HepG2 (cell line): ENCODE measurements around the gene TPX2. TPM values are rescaled to one million over a fixed set of nuclear protein-coding genes. Genes with fewer than 3 reads are reported as not detected.

ENCODE experiments used
- BRD4 ChIP-seq: sonication (generic); formaldehyde crosslinking; IDR thresholded peaks from 2 replicates; pipeline ENCODE4 v1.4.0; 2020; ENCODE audit warnings: missing genetic modification reagents
- HOXA9 ChIP-seq: sonication (generic); formaldehyde crosslinking; IDR thresholded peaks from 2 replicates; pipeline ENCODE4 v1.8.1; 2022; ENCODE audit warnings: missing genetic modification reagents, mild to moderate bottlenecking, moderate library complexity, borderline replicate concordance
- RBM22 ChIP-seq: fragments of 200-400 bp; formaldehyde crosslinking; optimal IDR thresholded peaks from 2 replicates; pipeline ENCODE3; 2017; ENCODE audit warnings: mild to moderate bottlenecking, low read length, moderate library complexity
- REPIN1 ChIP-seq: sonication (generic); formaldehyde crosslinking; IDR thresholded peaks from 2 replicates; pipeline ENCODE4 v1.8.0; 2022; ENCODE audit warnings: missing genetic modification reagents, low read depth, mild to moderate bottlenecking, borderline replicate concordance
- STAG1 ChIP-seq: sonication (generic); formaldehyde crosslinking; IDR thresholded peaks from 2 replicates; pipeline ENCODE4 v1.4.0; 2020; ENCODE audit warnings: missing genetic modification reagents
- SYNCRIP ChIP-seq: fragments of 200-400 bp; formaldehyde crosslinking; IDR thresholded peaks from 2 replicates; pipeline ENCODE4 v1.6.1; 2018; ENCODE audit warnings: mild to moderate bottlenecking, low read depth, low read length; ENCODE audit not compliant: insufficient read depth
- ZBTB38 ChIP-seq: sonication (generic); formaldehyde crosslinking; IDR thresholded peaks from 2 replicates; pipeline ENCODE4 v1.5.1; 2020; ENCODE audit warnings: mild to moderate bottlenecking, missing genetic modification reagents
- ZNF18 ChIP-seq: sonication (generic); formaldehyde crosslinking; IDR thresholded peaks from 2 replicates; pipeline ENCODE4 v1.8.0; 2022; ENCODE audit warnings: mild to moderate bottlenecking, missing genetic modification reagents; ENCODE audit not compliant: insufficient replicate concordance
- ZNF672 ChIP-seq: sonication (generic); formaldehyde crosslinking; IDR thresholded peaks from 2 replicates; pipeline ENCODE4 v1.8.1; 2022; ENCODE audit warnings: missing genetic modification reagents
- ZNF709 ChIP-seq: sonication (generic); formaldehyde crosslinking; IDR thresholded peaks from 2 replicates; pipeline ENCODE4 v1.5.0; 2020; ENCODE audit warnings: mild to moderate bottlenecking, missing genetic modification reagents
- ZNF749 ChIP-seq: sonication (generic); formaldehyde crosslinking; IDR thresholded peaks from 2 replicates; pipeline ENCODE4 v1.8.0; 2022; ENCODE audit warnings: mild to moderate bottlenecking, missing genetic modification reagents, moderate library complexity, borderline replicate concordance
- ZNF788 ChIP-seq: sonication (generic); formaldehyde crosslinking; IDR thresholded peaks from 2 replicates; pipeline ENCODE4 v1.5.0; 2020; ENCODE audit warnings: mild to moderate bottlenecking, missing genetic modification reagents, borderline replicate concordance
- polyA plus RNA-seq, 8 experiments: library from polyadenylated mRNA; depleted of rRNA in 3 of 8; stranded (reverse) in 7 of 8; unstranded in 1 of 8; fragments of >200 nt; fragmentation: Illumina TruSeq in 4 of 8; extraction: Trizol in 4 of 8; gene quantifications; 2 replicates each; pipeline versions ENCODE4 v1.2.1 to v1.2.3, GENCODE V29; 2011 to 2016; ENCODE audit warnings: low read depth in 4 of 8, missing spikeins in 1 of 8, mixed read lengths in 1 of 8; ENCODE audit not compliant: insufficient read depth in 1 of 8
- total RNA-seq, 5 experiments: library from RNA; depleted of rRNA; stranded (reverse); fragments of >200 nt; fragmentation: Illumina TruSeq; extraction: Trizol; gene quantifications; 2 replicates each; pipeline ENCODE4 v1.2.3, GENCODE V29; 2016; ENCODE audit warnings: low read depth in 1 of 5
- TF ChIP-seq, protein P1 (sequence below): sonication (generic); formaldehyde crosslinking; IDR thresholded peaks from 2 replicates; pipeline ENCODE4 v1.5.0; 2020; ENCODE audit warnings: mild to moderate bottlenecking, missing genetic modification reagents, borderline replicate concordance
- TF ChIP-seq, protein P2 (sequence below): sonication (generic); formaldehyde crosslinking; IDR thresholded peaks from 2 replicates; pipeline ENCODE4 v1.5.0; 2020; ENCODE audit warnings: mild to moderate bottlenecking, missing genetic modification reagents

The TPX2 gene
- total and polyA plus RNA-seq, 2 of the 13 experiments (the other 11 are each of a cell fraction or from before 2014, with no cell fraction given), result 34.3 to 124 TPM

DNA sequence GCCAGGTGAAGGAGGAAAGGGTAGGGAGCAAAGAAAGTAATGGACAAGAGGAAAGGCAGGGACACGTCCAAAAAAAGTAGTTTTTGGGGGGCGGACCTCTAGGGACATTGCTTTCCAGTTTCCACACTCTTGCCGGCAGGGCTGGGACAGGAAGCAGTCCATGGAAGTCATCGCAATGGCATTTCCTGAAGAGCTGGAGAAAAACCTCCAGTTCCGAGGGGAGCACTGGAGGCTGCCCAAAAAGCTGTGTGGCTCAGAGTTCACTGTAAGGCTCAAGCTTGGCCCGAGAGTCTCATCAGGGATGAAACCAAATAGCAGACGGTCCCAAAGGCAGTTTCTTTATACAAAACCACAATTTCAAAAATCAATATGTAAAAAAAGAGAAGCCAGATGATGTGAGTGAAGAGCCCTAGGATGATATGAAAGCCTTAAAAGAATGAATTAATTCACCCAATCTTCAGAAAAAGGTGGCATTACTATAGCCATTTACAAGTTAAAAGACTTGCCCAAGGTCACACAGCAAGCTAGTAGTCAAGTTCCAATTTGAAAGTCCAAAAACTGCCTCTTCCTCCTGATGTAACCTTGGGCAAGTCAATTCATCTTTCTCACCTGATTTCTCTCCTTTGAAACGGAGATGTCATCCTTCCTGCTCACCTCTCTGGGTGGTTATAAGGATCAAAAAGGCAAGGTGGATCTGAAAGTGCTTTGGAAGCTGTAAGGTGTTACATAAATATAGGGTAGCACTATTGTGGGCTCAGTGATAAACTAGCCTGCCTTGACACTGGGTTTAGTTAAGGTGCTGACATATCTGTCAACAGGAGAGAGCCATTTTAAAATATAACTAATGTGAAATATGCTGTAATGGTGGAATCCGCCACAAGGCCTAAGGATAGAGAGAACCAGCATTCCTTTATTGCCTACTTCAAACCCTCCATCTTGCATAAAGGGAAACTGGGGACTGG lies 25.5 kb upstream of the TPX2 start (continued):
- TF ChIP-seq ZNF18 (CRISPR knock-in tag) (no peak), ZBTB38 (CRISPR knock-in tag) (no peak), REPIN1 (CRISPR knock-in tag) (no peak), ZNF709 (no peak), ZNF749 (CRISPR knock-in tag) (no peak), ZNF672 (CRISPR knock-in tag) (no peak), STAG1 (CRISPR knock-in tag) (no peak), ZNF788 (CRISPR knock-in tag) (peak; percentile 40; the same call in 1 of the 2 replicates), BRD4 (CRISPR knock-in tag) (0 out of 2 replicates have a peak, but pooled peaks have one; percentile 25), HOXA9 (CRISPR knock-in tag) (no peak), RBM22 (peak; percentile 69), SYNCRIP (no peak)
- TF ChIP-seq, protein P1, sequence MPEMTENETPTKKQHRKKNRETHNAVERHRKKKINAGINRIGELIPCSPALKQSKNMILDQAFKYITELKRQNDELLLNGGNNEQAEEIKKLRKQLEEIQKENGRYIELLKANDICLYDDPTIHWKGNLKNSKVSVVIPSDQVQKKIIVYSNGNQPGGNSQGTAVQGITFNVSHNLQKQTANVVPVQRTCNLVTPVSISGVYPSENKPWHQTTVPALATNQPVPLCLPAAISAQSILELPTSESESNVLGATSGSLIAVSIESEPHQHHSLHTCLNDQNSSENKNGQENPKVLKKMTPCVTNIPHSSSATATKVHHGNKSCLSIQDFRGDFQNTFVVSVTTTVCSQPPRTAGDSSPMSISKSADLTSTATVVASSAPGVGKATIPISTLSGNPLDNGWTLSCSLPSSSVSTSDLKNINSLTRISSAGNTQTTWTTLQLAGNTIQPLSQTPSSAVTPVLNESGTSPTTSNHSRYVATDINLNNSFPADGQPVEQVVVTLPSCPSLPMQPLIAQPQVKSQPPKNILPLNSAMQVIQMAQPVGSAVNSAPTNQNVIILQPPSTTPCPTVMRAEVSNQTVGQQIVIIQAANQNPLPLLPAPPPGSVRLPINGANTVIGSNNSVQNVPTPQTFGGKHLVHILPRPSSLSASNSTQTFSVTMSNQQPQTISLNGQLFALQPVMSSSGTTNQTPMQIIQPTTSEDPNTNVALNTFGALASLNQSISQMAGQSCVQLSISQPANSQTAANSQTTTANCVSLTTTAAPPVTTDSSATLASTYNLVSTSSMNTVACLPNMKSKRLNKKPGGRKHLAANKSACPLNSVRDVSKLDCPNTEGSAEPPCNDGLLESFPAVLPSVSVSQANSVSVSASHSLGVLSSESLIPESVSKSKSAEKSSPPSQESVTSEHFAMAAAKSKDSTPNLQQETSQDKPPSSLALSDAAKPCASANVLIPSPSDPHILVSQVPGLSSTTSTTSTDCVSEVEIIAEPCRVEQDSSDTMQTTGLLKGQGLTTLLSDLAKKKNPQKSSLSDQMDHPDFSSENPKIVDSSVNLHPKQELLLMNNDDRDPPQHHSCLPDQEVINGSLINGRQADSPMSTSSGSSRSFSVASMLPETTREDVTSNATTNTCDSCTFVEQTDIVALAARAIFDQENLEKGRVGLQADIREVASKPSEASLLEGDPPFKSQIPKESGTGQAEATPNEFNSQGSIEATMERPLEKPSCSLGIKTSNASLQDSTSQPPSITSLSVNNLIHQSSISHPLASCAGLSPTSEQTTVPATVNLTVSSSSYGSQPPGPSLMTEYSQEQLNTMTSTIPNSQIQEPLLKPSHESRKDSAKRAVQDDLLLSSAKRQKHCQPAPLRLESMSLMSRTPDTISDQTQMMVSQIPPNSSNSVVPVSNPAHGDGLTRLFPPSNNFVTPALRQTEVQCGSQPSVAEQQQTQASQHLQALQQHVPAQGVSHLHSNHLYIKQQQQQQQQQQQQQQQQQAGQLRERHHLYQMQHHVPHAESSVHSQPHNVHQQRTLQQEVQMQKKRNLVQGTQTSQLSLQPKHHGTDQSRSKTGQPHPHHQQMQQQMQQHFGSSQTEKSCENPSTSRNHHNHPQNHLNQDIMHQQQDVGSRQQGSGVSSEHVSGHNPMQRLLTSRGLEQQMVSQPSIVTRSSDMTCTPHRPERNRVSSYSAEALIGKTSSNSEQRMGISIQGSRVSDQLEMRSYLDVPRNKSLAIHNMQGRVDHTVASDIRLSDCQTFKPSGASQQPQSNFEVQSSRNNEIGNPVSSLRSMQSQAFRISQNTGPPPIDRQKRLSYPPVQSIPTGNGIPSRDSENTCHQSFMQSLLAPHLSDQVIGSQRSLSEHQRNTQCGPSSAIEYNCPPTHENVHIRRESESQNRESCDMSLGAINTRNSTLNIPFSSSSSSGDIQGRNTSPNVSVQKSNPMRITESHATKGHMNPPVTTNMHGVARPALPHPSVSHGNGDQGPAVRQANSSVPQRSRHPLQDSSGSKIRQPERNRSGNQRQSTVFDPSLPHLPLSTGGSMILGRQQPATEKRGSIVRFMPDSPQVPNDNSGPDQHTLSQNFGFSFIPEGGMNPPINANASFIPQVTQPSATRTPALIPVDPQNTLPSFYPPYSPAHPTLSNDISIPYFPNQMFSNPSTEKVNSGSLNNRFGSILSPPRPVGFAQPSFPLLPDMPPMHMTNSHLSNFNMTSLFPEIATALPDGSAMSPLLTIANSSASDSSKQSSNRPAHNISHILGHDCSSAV (CRISPR knock-in tag), result peak; percentile 4; the same call in 1 of the 2 replicates
- TF ChIP-seq, protein P2, sequence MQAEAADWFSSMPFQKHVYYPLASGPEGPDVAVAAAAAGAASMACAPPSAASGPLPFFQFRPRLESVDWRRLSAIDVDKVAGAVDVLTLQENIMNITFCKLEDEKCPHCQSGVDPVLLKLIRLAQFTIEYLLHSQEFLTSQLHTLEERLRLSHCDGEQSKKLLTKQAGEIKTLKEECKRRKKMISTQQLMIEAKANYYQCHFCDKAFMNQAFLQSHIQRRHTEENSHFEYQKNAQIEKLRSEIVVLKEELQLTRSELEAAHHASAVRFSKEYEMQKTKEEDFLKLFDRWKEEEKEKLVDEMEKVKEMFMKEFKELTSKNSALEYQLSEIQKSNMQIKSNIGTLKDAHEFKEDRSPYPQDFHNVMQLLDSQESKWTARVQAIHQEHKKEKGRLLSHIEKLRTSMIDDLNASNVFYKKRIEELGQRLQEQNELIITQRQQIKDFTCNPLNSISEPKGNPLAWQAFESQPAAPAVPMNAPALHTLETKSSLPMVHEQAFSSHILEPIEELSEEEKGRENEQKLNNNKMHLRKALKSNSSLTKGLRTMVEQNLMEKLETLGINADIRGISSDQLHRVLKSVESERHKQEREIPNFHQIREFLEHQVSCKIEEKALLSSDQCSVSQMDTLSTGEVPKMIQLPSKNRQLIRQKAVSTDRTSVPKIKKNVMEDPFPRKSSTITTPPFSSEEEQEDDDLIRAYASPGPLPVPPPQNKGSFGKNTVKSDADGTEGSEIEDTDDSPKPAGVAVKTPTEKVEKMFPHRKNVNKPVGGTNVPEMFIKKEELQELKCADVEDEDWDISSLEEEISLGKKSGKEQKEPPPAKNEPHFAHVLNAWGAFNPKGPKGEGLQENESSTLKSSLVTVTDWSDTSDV (CRISPR knock-in tag), result no peak
